CD1c-positive myeloid dendritic cell (primary cell): Measurements from ENCODE around the gene ALDH3B1.

Experiments
- DNase-seq: peaks from one replicate; pipeline ENCODE4 v3.0.0-alpha.2; 2016; ENCODE audit errors: extremely low spot score

ALDH3B1 gene

DNA sequence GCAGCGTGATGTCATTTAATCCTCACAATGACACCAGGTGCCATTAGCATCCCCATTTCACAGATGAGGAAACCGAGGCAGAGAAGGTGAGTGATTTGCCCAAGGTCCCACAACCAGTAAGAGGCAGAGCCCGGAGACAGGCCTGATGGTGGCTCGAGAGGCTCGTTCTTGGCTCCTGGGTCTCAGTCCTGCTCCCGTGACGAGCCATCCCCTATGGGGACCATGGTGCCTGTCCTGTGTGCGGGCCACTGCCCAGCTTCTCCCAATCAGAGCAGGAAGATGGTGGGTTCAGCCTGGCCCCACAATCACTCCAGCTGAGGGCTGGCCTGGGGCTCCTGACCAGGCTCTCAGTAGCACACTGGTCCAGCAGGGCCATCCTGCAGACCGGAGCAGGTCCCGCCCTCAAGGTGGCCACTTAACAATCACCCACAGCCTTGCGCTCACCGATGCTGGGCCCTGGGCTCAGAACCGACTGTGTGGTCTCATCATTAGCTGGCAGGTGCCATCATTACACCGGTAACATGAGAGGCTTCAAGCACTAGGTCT is 3.6 kb downstream of the ALDH3B1 start:
- no peak for DNase-seq

DNA sequence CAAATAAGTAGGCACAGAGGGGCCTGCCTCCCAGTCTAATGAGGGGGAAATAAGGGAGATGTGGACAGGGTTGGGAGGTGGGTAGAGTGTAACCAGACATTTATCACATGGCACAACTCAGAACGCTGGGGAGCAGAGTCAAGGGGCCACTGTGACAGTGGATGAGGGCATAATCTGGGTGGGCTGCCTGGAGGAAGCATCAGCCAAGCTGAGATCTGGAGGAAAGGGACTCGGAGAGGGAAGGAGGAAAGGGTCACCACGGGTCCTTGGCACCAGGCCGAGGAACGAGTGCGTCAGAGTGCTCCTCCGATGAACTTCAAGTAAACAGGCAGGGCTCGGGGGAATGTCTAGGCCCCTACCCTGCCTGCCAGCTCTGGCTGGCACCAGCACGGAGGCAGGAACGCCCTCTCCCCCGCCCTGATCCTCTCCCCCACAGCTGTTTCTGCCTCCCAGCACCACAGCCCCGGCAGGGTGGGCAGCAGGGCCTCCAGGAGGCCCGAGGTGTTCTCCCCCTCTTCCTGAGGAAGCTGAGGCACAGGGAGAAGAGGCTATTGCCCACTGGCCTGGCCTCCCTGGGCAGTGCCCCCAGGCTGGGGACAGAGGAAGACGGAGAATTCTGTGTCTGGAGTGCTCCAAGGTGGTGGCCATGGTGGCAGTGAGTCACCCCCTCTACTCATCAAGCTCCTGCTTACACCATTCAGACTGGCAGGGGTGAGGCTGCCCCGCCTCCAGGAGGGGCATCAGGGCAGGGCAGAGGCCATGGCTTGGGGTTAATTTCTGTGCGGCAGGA is 4.2 kb downstream of the ALDH3B1 start:
- peak; percentile 38 for DNase-seq

DNA sequence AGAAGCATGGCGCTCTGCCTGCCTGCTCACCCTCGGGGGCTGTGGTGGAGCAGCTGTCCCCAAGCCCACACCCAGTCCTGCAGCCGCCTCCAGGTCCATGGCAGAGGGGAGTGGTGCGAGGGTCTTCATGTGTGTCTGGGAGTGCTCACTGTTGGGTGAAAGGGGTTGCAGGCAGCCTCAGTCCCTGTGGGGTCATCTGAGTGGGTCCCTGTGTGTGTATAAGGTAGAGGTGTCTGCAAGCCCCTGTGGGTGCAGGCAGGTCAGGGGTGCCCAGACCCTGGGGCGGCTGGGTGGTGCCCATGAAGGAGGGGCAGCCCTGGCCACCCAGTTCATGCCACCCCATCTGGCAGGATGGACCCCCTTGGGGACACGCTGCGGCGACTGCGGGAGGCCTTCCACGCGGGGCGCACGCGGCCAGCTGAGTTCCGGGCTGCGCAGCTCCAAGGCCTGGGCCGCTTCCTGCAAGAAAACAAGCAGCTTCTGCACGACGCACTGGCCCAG is 4.9 kb downstream of the ALDH3B1 start:
- DNase-seq, result no peak

DNA sequence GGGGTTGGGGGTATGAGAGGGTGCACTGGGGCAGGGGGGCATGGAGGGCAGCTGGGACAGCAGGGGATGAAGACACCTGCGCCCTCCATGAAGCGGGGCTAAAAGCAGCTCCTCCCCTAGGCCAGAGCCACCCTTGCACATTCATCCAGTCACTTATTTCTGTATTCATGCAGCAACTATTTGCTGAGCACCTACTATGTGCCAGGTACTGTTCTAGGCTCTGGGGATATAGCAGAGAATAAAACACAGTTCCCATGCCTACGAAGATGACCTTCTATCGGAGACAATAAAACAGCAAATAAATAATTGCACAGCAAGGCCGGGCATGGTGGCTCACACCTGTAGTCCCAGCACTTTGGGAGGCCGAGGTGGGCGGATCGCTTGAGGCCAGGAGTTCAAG is 5.3 kb downstream of the ALDH3B1 start:
- no peak for DNase-seq

DNA sequence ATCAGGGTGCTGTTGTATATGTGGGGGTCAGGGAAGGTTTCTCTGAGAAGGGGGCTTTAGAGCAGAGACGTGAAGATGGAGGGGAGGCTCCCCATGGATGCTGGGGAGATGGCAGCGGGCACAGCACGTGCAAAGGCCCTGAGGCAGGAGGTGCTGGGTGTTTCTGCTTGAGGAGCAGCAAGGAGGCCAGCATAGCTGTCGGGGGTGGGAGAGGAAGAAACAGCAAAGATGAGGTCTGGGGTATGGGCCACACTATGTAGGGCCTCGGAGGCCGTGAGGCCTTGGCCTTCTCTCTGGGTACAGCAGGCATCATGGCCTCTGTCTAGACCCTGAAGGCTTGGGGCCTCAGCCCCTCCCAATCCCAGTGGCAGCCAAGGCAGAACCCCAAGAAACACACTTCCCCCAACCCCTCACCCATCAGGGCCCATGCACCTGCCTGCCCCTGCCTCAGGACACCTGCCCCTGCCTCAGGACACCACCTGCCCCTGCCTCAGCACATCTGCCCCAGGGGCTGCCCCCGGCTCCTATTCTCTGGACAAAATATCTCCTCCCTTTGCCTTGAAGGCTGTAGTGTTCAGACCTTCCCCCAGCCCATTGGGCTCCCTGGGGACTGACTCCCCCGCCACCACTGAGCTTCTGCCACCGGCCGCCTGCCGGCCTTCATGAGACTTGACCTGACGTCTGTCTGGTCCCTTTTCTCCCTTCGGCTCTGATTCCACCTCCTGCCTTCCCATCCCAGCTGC is 6.2 kb downstream of the ALDH3B1 start:
- no peak for DNase-seq

DNA sequence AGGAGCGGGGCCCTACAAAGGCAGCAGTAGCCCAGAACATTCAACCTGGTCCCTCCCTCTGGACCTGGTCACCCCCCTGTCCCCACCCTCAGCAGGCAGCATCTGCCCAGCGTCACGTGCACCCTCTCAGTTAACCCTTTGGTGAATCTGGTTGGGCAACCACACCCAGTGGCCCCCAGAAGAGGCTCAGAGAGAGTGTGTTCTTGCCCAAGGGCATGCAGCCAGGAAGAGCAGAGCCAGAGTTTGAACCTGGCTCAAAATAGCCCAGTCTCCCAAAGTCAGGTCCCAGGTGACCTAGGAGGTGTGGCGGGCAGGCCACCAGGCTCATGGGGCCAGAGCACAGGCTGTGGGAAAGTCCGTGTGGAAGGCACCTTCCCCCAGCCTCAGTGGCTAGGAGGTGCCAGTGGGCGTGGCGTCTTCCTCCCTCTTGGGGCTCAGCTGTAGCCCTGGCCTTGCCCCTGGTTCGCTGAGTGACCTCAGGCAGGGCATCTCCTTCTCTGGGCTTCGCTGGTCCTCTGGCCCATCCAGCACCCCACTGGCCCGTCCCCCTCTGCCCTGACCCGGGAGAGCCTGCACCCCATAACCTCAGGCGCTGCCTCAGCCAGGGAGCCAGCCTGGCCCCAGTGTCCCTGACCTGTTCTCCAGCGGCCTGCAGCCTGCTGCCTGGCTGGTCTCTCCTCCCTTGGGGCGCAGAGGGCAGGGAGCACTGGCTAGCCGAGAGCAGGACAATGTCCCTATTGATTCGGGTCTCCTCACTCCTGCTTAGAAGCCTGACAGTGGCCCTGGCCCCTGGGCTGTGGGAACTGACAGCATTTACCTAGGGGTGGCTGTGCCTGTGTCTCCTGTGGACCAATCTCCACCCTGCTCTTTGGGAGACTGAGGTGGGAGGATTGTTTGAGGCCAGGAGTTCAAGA is 7.0 kb downstream of the ALDH3B1 start:
- DNase-seq, result no peak

DNA sequence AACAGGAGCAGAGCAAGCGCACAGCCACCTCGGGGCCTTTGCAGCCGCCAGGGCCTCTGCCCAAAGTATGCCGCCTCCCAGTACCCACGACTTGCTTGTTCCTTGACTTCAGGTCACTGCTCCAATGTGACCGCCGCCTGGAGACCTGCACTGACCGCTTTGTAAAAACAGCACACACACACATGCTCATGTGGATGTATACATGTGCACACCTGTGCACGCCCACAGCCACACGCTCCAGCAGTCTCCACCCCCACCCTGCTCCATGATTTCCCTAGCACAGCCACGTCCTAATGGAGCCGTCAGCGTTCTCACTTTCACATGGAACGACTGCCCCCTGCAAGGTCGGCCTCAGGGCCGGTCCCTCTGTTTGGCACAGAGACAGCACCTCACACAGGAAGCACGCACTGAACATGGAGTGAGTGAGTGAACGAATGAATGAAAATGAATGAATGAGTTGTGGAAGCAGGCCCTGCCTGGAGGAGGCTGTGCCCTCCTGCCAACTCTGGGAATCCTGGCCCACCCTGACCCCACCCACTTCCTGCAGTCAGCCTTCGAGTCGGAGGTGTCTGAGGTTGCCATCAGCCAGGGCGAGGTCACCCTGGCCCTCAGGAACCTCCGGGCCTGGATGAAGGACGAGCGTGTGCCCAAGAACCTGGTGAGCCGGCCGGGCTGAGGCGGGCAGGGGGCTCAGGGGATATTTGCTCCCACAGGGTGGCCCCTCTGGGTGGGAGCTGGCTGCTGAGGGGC is 8.0 kb downstream of the ALDH3B1 start:
- DNase-seq, result no peak

DNA sequence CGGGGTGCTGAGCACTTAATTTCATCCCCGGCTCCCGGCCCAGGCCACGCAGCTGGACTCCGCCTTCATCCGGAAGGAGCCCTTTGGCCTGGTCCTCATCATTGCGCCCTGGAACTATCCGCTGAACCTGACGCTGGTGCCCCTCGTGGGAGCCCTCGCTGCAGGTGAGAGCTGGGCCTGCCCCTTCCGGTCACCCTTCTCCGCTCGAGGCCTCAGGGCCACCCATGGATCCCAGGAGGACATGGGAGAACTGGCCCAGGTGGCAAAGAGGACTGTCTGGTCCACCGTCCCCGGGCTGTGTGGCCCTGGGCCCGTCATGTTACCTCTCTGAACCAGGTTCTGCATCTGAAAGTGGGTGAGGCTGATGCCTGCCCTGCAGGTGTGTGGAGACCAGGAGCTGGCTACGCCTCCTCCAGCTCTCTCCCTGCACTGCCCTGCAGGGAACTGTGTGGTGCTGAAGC is 8.6 kb downstream of the ALDH3B1 start:
- no peak for DNase-seq

DNA sequence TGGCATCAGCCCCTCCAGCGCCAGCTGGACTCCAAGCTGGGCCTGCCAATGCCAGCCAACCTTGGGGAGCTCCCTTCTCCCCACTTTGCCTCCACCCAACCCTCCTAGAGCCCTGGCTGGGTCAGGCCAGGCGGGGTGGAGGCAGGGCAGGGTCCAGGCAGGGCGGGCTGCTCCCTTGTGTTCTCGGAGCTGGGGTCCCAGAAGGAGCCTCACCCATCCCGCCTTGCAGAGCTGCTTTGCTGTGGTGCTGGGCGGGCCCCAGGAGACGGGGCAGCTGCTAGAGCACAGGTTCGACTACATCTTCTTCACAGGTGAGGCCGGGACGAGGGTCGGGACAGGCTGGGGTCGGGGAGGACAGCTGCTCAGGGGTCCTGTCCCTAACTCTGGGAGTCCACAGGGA is 9.4 kb downstream of the ALDH3B1 start:
- DNase-seq, result no peak

DNA sequence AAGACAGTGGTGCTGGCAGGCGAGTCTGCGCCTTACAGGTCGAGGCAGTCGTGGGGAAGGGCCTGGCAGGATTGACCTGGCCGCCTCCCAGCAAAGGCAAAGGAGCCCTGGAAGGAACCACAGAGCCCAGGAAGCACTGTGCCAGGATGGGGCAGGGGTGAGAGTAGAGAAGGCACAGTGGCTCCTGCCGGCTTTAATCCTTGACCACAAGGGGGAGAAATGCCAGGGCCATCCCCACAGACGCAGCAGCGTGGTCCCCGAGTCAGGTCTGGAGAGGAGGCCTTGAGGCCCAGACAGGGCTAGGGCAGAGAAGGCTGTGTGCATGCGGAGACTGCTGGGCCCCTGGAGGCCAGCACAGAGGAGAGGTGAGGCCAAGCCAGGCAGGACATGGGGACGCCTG is 10.4 kb downstream of the ALDH3B1 start:
- DNase-seq, result no peak

DNA sequence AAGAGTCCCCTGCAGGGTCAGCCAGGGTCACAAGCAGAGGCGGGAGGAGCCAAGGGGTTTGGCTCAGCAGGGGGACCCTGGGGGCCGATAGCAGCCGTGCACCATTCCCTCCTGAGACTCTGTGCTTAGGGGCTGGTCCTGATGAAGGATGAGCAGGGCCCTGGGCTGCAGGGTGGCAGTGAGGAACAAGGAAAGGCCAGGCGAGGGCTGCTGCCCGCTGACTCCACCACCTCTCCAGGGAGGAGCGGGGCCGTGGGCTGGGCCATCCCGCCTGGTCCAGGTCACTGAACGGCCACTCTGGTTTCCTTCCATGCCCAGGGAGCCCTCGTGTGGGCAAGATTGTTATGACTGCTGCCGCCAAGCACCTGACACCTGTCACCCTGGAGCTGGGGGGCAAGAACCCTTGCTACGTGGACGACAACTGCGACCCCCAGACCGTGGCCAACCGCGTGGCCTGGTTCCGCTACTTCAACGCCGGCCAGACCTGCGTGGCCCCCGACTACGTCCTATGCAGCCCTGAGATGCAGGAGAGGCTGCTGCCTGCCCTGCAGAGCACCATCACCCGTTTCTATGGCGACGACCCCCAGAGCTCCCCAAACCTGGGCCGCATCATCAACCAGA is 11.2 kb downstream of the ALDH3B1 start:
- no peak for DNase-seq

DNA sequence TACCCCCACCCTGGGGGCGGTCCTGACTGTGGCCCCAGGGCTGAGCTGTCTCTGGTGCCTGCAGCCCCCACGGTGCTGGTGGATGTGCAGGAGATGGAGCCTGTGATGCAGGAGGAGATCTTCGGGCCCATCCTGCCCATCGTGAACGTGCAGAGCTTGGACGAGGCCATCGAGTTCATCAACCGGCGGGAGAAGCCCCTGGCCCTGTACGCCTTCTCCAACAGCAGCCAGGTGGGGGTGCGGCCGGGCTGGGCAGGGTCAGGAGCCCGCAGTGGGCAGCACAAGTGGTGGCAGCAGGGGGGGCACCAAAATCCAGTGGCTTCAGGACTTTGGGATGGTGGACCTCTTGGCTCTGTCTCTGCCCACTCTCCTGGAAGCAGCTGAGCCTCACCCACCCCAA is 12.4 kb downstream of the ALDH3B1 start:
- DNase-seq, result no peak

DNA sequence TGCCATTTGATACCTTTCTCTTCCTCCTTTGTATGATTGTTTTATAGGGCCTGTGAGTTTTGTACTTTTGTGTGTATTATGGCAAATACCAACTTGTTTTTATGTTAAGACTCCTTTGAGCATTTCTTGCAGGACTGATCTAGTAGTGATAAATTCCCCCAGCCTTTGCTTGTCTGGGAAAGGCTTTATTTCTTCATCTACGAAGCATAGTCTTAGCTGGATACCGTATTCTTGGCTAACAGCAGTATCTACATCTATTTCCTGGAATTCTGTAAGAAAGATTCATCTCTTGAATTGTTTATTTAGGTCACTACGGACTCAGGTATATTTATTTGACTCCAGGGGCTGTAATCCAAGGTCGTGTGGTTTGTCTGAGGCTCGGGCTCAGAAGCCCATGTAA is 14.4 kb downstream of the ALDH3B1 start:
- no peak for DNase-seq

DNA sequence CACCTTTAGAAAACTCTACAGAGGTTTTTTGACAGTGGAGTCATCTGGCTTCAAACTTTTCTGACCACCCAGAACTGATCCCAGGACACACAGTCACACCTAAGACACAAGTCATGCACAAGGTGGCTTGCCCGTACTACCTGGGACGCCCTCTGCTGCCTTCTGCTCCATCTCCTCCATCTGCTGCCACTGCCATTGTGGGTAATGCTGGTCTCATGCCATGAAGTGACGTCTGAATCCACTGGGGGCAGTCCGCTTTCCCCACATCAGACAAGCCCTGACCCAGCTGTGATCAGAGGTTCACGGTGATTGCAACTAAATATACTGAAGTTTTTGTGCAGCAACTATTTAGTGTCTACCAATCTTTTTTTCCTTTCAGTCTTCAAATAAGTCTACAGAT is 14.9 kb downstream of the ALDH3B1 start:
- no peak for DNase-seq

DNA sequence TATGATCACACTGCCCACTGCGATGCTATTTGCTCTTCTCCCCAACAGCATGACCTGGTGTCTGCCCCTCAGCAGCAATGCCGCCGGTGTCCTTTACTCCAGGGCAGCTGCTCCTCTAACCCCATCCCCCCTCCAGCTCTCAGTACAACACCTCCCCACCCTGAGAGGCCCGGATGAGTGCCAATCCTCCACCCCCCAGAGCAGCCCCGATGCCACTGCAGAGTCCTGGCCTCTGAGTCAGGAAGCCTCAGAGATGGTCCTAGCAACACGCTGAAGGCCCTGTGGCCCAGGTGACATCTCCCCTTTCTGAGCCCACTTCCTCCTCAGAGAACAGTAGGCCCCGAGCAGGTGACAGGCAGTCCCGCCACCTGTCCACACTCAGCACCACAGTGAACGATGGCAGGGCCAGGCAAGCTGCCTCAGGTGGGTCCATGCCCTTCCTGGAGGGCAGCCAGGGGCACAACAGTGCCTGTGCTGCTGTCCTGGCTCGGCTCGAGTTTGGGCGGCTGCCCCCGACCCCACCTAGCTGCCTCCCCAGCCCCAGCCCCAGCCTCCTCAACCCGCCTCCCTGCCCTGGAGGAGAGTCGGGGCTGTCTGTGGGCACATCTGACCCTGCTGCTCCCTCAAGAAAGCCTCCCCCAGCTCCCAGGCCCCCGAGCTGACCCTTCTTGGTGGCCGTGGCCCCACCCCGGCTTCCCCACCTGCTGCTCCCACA is 16.4 kb downstream of the ALDH3B1 start:
- DNase-seq, result no peak

DNA sequence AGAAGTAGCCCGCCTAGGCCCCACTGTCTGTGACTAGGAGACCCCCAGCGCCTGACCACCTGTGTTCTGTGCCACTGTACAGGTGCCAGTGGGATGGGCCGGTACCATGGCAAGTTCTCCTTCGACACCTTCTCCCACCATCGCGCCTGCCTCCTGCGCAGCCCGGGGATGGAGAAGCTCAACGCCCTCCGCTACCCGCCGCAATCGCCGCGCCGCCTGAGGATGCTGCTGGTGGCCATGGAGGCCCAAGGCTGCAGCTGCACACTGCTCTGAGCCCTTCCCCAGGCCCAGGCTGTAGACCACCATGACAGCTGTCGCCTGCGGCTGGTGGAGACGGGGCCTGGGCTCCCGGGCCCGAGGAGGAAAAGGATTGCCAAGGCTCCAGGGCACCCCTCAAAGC is 17.5 kb downstream of the ALDH3B1 start:
- no peak for DNase-seq

DNA sequence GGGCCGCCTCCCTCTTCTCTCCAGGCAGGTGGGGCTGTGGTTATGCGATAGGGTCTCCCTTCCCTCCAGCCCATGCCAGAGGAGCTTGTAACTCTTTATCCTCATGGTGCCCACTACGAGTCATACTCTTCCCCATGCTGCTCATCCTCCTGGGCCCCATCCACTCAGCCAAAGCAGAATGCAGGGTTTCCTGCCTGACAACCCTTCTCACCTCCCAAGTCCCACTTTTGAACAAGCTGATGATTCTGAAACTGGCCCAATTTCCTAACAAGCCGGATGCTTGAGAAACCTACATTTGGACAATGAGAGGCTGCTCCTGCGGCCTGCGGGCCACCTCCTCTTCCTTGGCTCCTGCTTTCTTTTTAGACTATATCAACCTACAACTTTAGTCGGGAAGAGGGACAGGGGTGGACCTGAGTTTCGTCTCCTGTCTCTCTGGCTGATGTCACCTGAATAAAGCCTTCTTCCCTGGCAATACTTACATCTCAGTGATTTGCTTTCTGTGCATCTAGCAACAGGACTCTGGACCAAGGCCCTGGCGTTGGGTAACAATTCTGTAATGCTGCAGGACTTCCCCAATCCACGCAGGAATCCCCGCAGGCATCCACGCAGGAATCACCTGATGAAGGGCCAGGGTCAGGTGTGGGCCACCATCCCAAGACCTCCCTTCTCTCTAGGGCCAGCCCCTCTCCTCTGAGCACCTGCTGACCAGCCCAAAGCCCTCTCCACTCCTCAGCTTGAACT is 18.8 kb downstream of the ALDH3B1 start:
- no peak for DNase-seq

DNA sequence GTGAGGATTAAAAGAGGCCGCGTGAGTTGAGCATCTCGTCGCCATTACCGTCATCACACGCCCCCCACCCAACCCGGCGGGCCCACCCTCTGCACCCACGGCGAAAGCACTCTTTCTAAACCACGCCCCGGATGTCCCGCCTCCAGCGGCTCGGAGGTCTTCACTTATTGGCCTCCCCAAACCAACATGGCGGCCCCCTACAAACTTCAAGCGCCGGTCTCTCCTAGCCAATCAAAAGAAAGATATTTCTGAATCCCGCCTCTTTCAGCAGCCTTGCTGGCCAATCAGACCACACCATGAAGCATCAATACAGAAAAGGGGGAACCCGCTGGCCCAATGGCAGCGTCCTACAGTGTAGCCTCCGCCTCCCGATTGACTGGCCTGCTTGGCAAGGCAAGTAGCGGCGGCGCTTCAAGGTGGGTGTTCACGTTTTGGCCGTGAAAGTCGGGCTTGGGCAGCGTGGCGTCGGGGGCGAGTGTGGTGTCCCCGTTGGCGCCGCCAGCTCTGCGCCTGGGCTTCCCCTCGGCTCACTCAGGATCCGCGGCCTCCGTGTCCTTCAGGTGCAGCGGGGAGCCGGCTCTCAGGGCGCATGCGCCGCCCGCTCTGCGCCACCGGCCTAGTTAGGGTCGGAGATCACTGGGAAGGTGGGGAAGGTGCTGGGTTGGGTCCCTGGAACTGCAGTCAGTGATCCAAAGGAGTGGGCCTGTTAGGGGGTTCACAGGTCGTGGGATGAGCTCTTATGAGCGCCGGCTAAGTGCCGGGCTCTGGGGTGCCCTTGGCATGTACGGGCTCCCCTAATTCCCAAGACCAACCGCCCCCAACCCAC is 20.4 kb downstream of the ALDH3B1 start, which contains the start of gene NDUFS8:
Gene NDUFS8 (plus strand): TSS at position 364 of the 826 bp plus-strand sequence. CDS start 1,471 bp downstream, outside the sequence.
- DNase-seq, result peak; percentile 99
